Measurements from ENCODE around the gene GSG1. TPM values are rescaled to one million over a fixed set of nuclear protein-coding genes. Genes with fewer than 3 reads are reported as not detected.

The GSG1 gene
- total RNA-seq, 1 experiment from 2014 or later = 0.28 TPM

DNA sequence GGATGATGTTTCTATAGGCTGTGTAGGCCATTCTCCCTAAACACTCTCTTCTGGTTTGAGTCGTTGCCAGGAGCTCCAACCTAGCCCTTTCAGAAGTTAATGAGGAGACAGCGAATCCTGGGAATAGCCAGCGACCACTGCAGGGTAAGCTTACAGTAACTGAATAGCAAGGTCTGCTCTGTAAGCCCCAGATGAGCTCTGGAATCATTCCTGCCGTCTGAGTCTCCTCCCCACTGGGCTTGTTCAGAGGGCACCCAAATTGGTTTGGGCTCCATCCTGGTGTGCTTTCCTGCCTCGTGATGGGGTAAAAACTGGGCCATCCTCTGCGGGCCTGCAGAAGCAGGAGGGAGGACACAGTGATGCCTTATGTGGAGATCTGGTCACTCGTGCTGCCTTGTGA, 49.7 kb upstream of the GSG1 start:
- TF ChIP-seq, protein P1, sequence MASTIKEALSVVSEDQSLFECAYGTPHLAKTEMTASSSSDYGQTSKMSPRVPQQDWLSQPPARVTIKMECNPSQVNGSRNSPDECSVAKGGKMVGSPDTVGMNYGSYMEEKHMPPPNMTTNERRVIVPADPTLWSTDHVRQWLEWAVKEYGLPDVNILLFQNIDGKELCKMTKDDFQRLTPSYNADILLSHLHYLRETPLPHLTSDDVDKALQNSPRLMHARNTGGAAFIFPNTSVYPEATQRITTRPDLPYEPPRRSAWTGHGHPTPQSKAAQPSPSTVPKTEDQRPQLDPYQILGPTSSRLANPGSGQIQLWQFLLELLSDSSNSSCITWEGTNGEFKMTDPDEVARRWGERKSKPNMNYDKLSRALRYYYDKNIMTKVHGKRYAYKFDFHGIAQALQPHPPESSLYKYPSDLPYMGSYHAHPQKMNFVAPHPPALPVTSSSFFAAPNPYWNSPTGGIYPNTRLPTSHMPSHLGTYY (CRISPR knock-in tag; IDR thresholded peaks at IDR 0.05) = no peak
- TF ChIP-seq SMAD3 (CRISPR knock-in tag; IDR thresholded peaks at IDR 0.05; ENCODE audit: borderline replicate concordance) (no peak), GTF2I (CRISPR knock-in tag; conservative IDR thresholded peaks at IDR 0.05) (no peak), NFYB (CRISPR knock-in tag; conservative IDR thresholded peaks at IDR 0.05; ENCODE audit: low read depth) (no peak), ZNF396 (CRISPR knock-in tag; IDR thresholded peaks at IDR 0.05; ENCODE audit: borderline replicate concordance) (no peak)
- TF ChIP-seq, protein P2, sequence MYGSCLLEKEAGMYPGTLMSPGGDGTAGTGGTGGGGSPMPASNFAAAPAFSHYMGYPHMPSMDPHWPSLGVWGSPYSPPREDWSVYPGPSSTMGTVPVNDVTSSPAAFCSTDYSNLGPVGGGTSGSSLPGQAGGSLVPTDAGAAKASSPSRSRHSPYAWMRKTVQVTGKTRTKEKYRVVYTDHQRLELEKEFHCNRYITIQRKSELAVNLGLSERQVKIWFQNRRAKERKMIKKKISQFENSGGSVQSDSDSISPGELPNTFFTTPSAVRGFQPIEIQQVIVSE (CRISPR knock-in tag; IDR thresholded peaks at IDR 0.05; ENCODE audit: borderline replicate concordance) = no peak
- TF ChIP-seq, protein P3, sequence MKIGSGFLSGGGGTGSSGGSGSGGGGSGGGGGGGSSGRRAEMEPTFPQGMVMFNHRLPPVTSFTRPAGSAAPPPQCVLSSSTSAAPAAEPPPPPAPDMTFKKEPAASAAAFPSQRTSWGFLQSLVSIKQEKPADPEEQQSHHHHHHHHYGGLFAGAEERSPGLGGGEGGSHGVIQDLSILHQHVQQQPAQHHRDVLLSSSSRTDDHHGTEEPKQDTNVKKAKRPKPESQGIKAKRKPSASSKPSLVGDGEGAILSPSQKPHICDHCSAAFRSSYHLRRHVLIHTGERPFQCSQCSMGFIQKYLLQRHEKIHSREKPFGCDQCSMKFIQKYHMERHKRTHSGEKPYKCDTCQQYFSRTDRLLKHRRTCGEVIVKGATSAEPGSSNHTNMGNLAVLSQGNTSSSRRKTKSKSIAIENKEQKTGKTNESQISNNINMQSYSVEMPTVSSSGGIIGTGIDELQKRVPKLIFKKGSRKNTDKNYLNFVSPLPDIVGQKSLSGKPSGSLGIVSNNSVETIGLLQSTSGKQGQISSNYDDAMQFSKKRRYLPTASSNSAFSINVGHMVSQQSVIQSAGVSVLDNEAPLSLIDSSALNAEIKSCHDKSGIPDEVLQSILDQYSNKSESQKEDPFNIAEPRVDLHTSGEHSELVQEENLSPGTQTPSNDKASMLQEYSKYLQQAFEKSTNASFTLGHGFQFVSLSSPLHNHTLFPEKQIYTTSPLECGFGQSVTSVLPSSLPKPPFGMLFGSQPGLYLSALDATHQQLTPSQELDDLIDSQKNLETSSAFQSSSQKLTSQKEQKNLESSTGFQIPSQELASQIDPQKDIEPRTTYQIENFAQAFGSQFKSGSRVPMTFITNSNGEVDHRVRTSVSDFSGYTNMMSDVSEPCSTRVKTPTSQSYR (CRISPR knock-in tag; IDR thresholded peaks at IDR 0.05) = no peak
- TF ChIP-seq, protein P4, sequence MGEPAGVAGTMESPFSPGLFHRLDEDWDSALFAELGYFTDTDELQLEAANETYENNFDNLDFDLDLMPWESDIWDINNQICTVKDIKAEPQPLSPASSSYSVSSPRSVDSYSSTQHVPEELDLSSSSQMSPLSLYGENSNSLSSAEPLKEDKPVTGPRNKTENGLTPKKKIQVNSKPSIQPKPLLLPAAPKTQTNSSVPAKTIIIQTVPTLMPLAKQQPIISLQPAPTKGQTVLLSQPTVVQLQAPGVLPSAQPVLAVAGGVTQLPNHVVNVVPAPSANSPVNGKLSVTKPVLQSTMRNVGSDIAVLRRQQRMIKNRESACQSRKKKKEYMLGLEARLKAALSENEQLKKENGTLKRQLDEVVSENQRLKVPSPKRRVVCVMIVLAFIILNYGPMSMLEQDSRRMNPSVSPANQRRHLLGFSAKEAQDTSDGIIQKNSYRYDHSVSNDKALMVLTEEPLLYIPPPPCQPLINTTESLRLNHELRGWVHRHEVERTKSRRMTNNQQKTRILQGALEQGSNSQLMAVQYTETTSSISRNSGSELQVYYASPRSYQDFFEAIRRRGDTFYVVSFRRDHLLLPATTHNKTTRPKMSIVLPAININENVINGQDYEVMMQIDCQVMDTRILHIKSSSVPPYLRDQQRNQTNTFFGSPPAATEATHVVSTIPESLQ (CRISPR knock-in tag; IDR thresholded peaks at IDR 0.05) = no peak
- TF ChIP-seq, protein P5, sequence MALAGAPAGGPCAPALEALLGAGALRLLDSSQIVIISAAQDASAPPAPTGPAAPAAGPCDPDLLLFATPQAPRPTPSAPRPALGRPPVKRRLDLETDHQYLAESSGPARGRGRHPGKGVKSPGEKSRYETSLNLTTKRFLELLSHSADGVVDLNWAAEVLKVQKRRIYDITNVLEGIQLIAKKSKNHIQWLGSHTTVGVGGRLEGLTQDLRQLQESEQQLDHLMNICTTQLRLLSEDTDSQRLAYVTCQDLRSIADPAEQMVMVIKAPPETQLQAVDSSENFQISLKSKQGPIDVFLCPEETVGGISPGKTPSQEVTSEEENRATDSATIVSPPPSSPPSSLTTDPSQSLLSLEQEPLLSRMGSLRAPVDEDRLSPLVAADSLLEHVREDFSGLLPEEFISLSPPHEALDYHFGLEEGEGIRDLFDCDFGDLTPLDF (CRISPR knock-in tag; IDR thresholded peaks at IDR 0.05) = no peak
- Mint-ChIP-seq H3K9me3 (peaks cover 20% of the 10 kb centered on the region), H3K4me1 (peaks cover 18% of the 10 kb centered on the region), H3K36me3 (no peaks in the 10 kb centered on the region; the same call in 1 of the 2 replicates), H3K27ac (no peak overlapping the region), H3K27me3 (ENCODE audit: low read depth) (no peaks in the 10 kb centered on the region), H3K4me3 (no peak overlapping the region)
- DNase-seq (ENCODE audit: low spot score) (no peak), ATAC-seq (peak; percentile 71)
- ChIA-PET CTCF (interaction anchor here (0.7 to 1.5 kb wide), 4 partner anchors 27 to 74 kb away, joined by 3 to 5 read pairs (median 4); no protein-coding TSS in a partner anchor), POLR2A (no interaction called here)

DNA sequence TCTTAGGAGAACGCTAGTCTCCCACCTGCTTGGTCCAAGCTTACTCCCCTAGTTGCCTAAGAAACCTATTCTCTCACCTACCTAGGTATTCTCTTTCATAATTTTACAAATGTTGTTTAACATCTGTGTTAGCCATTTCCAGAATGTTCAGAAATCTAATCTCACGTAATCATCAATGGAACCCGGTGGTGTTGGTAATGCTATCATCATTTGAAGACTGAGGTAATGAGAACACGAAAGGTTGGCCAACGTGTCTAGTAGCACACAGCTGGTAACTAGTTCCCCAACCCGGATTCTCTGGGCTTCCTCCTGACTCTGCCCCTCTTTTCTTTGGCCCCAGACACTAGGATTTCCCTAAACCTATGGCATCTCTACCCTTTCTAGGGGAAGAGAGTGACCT, 49.3 kb upstream of the GSG1 start:
- DNase-seq (ENCODE audit: low spot score) (no peak), ATAC-seq (no peak)
- H3K4me1 Mint-ChIP-seq = peaks cover 18% of the 10 kb centered on the region
- POLR2A ChIA-PET = no interaction called here
- H3K27me3 Mint-ChIP-seq (ENCODE audit: low read depth) = no peaks in the 10 kb centered on the region
- CTCF ChIA-PET = interaction anchor here (0.7 to 1.5 kb wide), 2 partner anchors 50 to 59 kb away, joined by 3 to 5 read pairs; no protein-coding TSS in a partner anchor
- no peak overlapping the region for H3K4me3 Mint-ChIP-seq
- no peak overlapping the region for H3K27ac Mint-ChIP-seq
- no peaks in the 10 kb centered on the region; the same call in 1 of the 2 replicates for H3K36me3 Mint-ChIP-seq
- H3K9me3 Mint-ChIP-seq = peaks cover 20% of the 10 kb centered on the region
- TF ChIP-seq ZNF219 (CRISPR knock-in tag; IDR thresholded peaks at IDR 0.05; ENCODE audit: borderline replicate concordance) = no peak
- TF ChIP-seq CREB1 (CRISPR knock-in tag; IDR thresholded peaks at IDR 0.05) = no peak
- TF ChIP-seq, protein P6, sequence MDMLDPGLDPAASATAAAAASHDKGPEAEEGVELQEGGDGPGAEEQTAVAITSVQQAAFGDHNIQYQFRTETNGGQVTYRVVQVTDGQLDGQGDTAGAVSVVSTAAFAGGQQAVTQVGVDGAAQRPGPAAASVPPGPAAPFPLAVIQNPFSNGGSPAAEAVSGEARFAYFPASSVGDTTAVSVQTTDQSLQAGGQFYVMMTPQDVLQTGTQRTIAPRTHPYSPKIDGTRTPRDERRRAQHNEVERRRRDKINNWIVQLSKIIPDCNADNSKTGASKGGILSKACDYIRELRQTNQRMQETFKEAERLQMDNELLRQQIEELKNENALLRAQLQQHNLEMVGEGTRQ (CRISPR knock-in tag; IDR thresholded peaks at IDR 0.05) = no peak
- no peak for TF ChIP-seq MXD4 (CRISPR knock-in tag; IDR thresholded peaks at IDR 0.05; ENCODE audit: borderline replicate concordance)
- TF ChIP-seq, protein P7, sequence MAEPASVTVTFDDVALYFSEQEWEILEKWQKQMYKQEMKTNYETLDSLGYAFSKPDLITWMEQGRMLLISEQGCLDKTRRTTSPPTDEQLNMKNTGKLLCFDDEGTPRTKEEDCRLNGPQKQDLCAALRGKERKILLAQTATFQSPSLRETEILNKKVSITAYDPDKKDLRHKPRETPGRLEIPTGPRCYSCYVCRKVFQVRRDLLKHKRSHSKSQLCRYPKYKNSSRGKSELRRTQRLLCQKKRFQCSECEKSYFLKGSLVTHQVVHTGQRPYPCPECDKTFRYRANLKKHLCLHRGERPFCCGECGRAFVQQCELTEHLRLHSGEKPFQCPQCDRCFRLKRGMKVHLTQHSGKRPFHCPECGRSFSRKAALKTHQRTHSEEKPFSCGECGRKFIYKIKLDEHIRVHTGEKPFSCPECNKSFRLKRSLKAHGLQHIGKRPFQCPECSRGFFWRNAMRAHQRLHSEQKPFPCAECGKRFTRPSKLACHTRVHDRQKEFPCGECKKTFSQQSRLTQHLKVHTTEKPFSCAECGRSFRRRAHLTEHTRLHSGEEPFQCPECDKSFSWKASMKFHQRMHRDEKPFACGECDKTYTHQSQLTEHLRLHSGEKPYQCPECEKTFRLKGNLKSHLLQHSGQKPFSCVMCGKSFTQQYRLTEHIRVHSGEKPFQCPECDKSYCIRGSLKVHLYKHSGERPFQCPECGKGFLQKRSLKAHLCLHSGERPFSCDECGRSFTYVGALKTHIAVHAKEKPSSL (CRISPR knock-in tag; conservative IDR thresholded peaks at IDR 0.05) = no peak
- TF ChIP-seq ESRRA (CRISPR knock-in tag; IDR thresholded peaks at IDR 0.05; ENCODE audit: borderline replicate concordance) = no peak
- TF ChIP-seq ZNF396 (CRISPR knock-in tag; IDR thresholded peaks at IDR 0.05; ENCODE audit: borderline replicate concordance) = no peak
- TF ChIP-seq PRRX2 (CRISPR knock-in tag; IDR thresholded peaks at IDR 0.05) = no peak
- TF ChIP-seq ZNF317 (CRISPR knock-in tag; IDR thresholded peaks at IDR 0.05; ENCODE audit: borderline replicate concordance, low read depth) = no peak
- TF ChIP-seq, protein P8, sequence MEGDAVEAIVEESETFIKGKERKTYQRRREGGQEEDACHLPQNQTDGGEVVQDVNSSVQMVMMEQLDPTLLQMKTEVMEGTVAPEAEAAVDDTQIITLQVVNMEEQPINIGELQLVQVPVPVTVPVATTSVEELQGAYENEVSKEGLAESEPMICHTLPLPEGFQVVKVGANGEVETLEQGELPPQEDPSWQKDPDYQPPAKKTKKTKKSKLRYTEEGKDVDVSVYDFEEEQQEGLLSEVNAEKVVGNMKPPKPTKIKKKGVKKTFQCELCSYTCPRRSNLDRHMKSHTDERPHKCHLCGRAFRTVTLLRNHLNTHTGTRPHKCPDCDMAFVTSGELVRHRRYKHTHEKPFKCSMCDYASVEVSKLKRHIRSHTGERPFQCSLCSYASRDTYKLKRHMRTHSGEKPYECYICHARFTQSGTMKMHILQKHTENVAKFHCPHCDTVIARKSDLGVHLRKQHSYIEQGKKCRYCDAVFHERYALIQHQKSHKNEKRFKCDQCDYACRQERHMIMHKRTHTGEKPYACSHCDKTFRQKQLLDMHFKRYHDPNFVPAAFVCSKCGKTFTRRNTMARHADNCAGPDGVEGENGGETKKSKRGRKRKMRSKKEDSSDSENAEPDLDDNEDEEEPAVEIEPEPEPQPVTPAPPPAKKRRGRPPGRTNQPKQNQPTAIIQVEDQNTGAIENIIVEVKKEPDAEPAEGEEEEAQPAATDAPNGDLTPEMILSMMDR (IDR thresholded peaks at IDR 0.05) = no peak

All from WTC11 (cell line).